Uterus (tissue), 2 donors: Measurements from ENCODE around the gene ZNF155.

Experiments
- POLR2A ChIP-seq, 2 donors: fragments of 450-650 bp; IDR thresholded peaks; one replicate each; pipeline ENCODE4 v1.6.1; 2016; ENCODE audit warnings: antibody characterized with exemption in 2 of 2, mild to moderate bottlenecking in 1 of 2, moderate library complexity in 1 of 2
- TF ChIP-seq, protein P1 (sequence below), 4 experiments: fragments of 200-600 bp in 2 of 4; fragments of 450-650 bp in 2 of 4; sonication (generic) in 2 of 4; IDR thresholded peaks; one replicate each; pipeline ENCODE4 v1.5.1; 2016 to 2019; ENCODE audit warnings: antibody characterized with exemption in 4 of 4, mild to moderate bottlenecking in 2 of 4, moderate library complexity in 1 of 4

GRCh38 chr19:44019498-44019897 is 35.5 kb downstream of the ZNF155 start:
- TF ChIP-seq, protein P1, sequence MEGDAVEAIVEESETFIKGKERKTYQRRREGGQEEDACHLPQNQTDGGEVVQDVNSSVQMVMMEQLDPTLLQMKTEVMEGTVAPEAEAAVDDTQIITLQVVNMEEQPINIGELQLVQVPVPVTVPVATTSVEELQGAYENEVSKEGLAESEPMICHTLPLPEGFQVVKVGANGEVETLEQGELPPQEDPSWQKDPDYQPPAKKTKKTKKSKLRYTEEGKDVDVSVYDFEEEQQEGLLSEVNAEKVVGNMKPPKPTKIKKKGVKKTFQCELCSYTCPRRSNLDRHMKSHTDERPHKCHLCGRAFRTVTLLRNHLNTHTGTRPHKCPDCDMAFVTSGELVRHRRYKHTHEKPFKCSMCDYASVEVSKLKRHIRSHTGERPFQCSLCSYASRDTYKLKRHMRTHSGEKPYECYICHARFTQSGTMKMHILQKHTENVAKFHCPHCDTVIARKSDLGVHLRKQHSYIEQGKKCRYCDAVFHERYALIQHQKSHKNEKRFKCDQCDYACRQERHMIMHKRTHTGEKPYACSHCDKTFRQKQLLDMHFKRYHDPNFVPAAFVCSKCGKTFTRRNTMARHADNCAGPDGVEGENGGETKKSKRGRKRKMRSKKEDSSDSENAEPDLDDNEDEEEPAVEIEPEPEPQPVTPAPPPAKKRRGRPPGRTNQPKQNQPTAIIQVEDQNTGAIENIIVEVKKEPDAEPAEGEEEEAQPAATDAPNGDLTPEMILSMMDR (IDR thresholded peaks at IDR 0.05) = no peak
- TF ChIP-seq POLR2A (IDR thresholded peaks at IDR 0.05) = no peak
